Measurements from ENCODE around the gene C17orf58.

C17orf58 gene

DNA sequence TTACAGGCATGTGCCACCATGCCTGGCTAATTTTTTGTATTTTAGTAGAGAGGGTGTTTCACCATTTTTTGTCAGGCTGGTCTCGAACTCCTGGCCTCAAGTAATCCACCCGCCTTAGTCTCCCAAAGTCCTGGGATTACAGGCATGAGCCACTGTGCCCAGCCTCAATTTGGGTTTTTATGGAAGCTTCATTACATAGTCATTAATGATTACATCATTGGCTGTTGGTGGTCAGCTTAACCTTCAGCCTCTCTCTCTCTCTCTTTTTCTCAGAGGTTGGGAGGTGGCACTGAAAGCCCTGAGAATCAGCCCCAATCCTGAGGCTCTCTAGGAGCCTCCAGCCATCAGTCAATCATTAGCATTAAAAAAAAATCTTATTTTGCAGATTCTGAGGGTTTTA, 45.3 kb downstream of the C17orf58 start:
- no peak for DNase-seq (ENCODE audit: low read depth)

DNA sequence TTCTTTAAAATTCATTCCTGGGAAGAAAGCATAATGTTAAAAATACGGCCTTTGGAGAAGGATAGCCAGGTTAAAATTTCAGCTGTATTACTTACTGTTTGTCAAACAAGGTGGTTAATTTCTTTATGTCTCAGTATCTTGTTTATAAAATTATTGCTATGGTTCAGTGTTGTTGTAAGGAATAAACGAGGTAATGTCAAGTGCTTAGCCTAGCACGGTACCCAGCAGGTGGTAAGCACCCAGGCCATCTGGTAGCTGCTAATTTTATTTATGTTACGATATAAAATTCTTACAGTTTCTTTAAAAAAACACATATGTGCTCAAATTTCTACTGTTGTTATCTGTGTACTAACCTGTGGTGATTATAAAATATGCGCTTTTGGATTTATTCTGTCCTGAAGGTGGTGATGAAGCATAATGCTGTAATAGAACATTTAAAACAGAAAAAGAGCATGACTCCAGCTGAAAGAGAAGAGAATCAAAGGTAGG, 48.9 kb downstream of the C17orf58 start:
- DNase-seq (ENCODE audit: low read depth) = no peak

DNA sequence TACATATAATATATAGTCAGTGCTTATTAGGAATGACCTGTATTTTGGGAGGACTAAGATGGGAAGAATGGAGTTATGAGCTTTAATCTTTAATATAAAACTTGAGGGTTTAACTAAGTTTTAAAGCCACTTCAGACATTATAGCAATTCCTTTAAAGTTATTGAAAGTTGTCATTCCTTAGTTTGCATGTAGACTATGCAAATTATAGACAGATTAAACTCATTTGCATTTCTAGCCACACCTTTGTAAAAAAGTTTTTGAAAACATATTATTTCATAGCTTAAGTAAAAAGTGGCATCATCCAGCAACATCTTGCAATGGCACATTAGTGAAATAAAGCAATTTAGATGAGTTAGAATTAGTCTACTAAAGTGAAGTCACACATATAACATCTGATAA, 49.8 kb downstream of the C17orf58 start:
- no peak for DNase-seq (ENCODE audit: low read depth)

DNA sequence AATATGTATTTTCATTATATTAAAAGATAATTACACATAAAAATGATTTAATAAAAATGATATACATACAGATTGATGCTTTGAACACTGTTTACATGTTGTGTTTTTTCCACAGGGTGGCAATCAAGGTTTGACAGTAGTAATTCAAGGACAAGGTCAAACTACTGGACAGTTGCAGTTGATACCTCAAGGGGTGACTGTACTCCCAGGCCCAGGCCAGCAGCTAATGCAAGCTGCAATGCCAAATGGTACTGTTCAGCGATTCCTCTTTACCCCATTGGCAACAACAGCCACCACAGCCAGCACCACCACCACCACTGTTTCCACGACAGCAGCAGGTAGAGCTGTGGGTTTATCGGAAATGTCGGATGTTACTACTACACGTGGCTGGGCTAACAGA, 52.2 kb downstream of the C17orf58 start:
- DNase-seq (ENCODE audit: low read depth) = no peak

DNA sequence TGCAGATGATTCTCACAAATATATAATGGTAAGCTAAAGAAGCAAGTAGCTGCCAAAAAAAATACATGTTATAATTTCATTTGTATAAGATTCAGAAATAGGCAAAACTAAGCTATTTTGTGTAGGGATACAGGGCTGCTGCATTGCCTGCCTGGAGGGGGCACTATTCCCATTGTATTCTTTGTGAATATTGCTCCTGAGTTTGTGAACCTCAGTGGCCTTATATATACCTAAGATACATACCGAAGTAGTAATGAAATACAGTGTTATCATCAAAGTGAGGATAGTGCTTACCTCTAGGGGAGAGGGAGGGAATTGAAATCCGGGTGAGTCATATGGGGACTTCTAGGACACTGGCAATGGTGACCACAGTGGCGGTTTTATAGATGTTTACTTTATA, 53.5 kb downstream of the C17orf58 start:
- no peak for DNase-seq (ENCODE audit: low read depth)

Data from activated T-cell treated with anti-CD3 and anti-CD28 coated beads for 24 hours (primary cell).